HepG2 (cell line): ENCODE results near the gene PGPEP1. TPM values are rescaled to one million over a fixed set of nuclear protein-coding genes. Genes with fewer than 3 reads are reported as not detected.

ENCODE experiments used
- BHLHE40 ChIP-seq: IDR thresholded peaks from 2 replicates; pipeline ENCODE4 v1.6.1; 2011; ENCODE audit warnings: low read length, improper control_type of control experiment
- ELF1 ChIP-seq: sonication (generic); formaldehyde crosslinking; IDR thresholded peaks from 2 replicates; pipeline ENCODE4 v1.4.0; 2020; ENCODE audit warnings: missing genetic modification reagents
- ERF ChIP-seq: IDR thresholded peaks from 2 replicates; pipeline ENCODE4 v1.6.1; 2018; ENCODE audit warnings: missing biosample characterization, missing genetic modification reagents
- HHEX ChIP-seq: IDR thresholded peaks from 2 replicates; pipeline ENCODE4 v1.6.1; 2016; ENCODE audit warnings: control low read depth
- KAT8 ChIP-seq: IDR thresholded peaks from 2 replicates; pipeline ENCODE4 v1.6.1; 2016; ENCODE audit warnings: missing genetic modification reagents, missing compliant biosample characterization
- KMT2A ChIP-seq: sonication (generic); formaldehyde crosslinking; IDR thresholded peaks from 2 replicates; pipeline ENCODE4 v1.4.0; 2020; ENCODE audit warnings: missing genetic modification reagents
- NPAS2 ChIP-seq: sonication (generic); formaldehyde crosslinking; IDR thresholded peaks from 2 replicates; pipeline ENCODE4 v1.8.0; 2022; ENCODE audit warnings: mild to moderate bottlenecking, missing genetic modification reagents, borderline replicate concordance
- PAF1 ChIP-seq: IDR thresholded peaks from 2 replicates; pipeline ENCODE4 v1.6.1; 2016; ENCODE audit warnings: missing genetic modification reagents, missing compliant biosample characterization
- SRSF1 ChIP-seq: fragments of 200-400 bp; formaldehyde crosslinking; optimal IDR thresholded peaks from 2 replicates; pipeline ENCODE3; 2017; ENCODE audit warnings: mild to moderate bottlenecking, low read depth, low read length, moderate library complexity
- ZNF431 ChIP-seq: sonication (generic); formaldehyde crosslinking; IDR thresholded peaks from 2 replicates; pipeline ENCODE4 v1.9.0; 2022; ENCODE audit warnings: missing genetic modification reagents, low read depth, mild to moderate bottlenecking, borderline replicate concordance
- ZNF552 ChIP-seq: sonication (generic); formaldehyde crosslinking; IDR thresholded peaks from 2 replicates; pipeline ENCODE4 v1.9.0; 2022; ENCODE audit warnings: missing genetic modification reagents, mild to moderate bottlenecking, borderline replicate concordance
- ZNF556 ChIP-seq: sonication (generic); formaldehyde crosslinking; IDR thresholded peaks from 2 replicates; pipeline ENCODE4 v1.4.0; 2020; ENCODE audit warnings: mild to moderate bottlenecking, missing genetic modification reagents, borderline replicate concordance
- ZNF570 ChIP-seq: sonication (generic); formaldehyde crosslinking; IDR thresholded peaks from 2 replicates; pipeline ENCODE4 v1.4.0; 2020; ENCODE audit warnings: mild to moderate bottlenecking, missing genetic modification reagents, borderline replicate concordance
- ZNF747 ChIP-seq: sonication (generic); formaldehyde crosslinking; IDR thresholded peaks from 2 replicates; pipeline ENCODE4 v1.8.1; 2023; ENCODE audit warnings: missing genetic modification reagents, mild to moderate bottlenecking, borderline replicate concordance
- polyA plus RNA-seq, 8 experiments: library from polyadenylated mRNA; depleted of rRNA in 3 of 8; stranded (reverse) in 7 of 8; unstranded in 1 of 8; fragments of >200 nt; fragmentation: Illumina TruSeq in 4 of 8; extraction: Trizol in 4 of 8; gene quantifications; 2 replicates each; pipeline versions ENCODE4 v1.2.1 to v1.2.3, GENCODE V29; 2011 to 2016; ENCODE audit warnings: low read depth in 4 of 8, missing spikeins in 1 of 8, mixed read lengths in 1 of 8; ENCODE audit not compliant: insufficient read depth in 1 of 8
- total RNA-seq, 5 experiments: library from RNA; depleted of rRNA; stranded (reverse); fragments of >200 nt; fragmentation: Illumina TruSeq; extraction: Trizol; gene quantifications; 2 replicates each; pipeline ENCODE4 v1.2.3, GENCODE V29; 2016; ENCODE audit warnings: low read depth in 1 of 5
- TF ChIP-seq, protein P1 (sequence below): sonication (generic); formaldehyde crosslinking; IDR thresholded peaks from 2 replicates; pipeline ENCODE4 v1.4.0; 2020; ENCODE audit warnings: missing genetic modification reagents
- TF ChIP-seq, protein P2 (sequence below): sonication (generic); formaldehyde crosslinking; IDR thresholded peaks from 2 replicates; pipeline ENCODE4 v1.8.0; 2022; ENCODE audit warnings: mild to moderate bottlenecking, missing genetic modification reagents, moderate library complexity
- TF ChIP-seq, protein P3 (sequence below): sonication (generic); formaldehyde crosslinking; IDR thresholded peaks from 2 replicates; pipeline ENCODE4 v1.4.0; 2020; ENCODE audit warnings: missing genetic modification reagents; ENCODE audit errors: not compliant biosample characterization
- TF ChIP-seq, protein P4 (sequence below): sonication (generic); formaldehyde crosslinking; IDR thresholded peaks from 2 replicates; pipeline ENCODE4 v1.8.0; 2022; ENCODE audit warnings: low read depth, missing genetic modification reagents
- TF ChIP-seq, protein P5 (sequence below): sonication (generic); formaldehyde crosslinking; IDR thresholded peaks from 2 replicates; pipeline ENCODE4 v1.4.0; 2020; ENCODE audit warnings: missing genetic modification reagents, borderline replicate concordance

PGPEP1 gene
- total and polyA plus RNA-seq, 2 of the 13 experiments (the other 11 are each of a cell fraction or from before 2014, with no cell fraction given) = 53.1 to 56.6 TPM

DNA sequence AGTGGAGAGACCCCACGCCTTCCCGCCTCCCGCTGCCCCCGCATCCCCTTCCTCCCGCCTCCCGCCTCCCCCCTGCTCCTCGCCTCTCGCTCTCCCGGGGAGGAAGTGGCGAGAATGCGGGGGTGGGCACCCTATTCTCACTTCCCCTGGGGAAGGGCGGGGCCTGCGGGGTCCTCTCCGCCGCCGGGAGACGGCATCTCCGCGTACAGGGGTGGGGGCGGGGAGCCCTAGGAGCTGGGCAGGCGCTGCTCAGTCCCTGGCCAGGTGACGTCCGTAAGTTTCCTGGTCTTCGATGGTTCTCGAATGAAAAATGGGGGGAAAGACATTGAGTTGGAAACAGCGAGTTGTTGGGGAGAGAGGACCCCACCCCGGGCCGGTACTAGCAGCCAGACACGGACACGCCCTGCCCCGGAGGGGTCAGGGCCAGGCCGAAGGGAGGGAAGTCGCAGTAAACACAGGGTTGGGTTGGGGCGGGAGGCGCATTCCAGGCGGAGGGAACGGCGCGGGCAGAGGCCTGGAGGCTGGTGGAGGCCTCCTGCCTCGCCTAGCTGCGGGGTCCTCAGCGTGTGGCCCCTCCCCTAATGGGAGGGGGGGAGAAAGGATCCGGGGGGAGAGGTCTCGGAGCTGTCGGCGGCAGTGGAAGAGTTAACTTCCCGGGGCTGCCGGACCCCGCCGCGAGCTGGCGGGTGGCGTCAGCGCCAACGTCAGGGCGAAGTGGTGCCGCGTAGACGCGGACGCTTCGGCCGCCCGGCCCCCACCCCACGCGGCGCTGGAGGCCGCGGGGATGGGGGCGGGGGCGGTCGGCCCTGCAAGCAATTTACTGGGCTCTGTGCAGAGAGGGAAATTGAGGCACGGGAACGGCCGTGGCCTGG lies 48.6 kb upstream of the PGPEP1 start (continued):
- TF ChIP-seq, protein P1, sequence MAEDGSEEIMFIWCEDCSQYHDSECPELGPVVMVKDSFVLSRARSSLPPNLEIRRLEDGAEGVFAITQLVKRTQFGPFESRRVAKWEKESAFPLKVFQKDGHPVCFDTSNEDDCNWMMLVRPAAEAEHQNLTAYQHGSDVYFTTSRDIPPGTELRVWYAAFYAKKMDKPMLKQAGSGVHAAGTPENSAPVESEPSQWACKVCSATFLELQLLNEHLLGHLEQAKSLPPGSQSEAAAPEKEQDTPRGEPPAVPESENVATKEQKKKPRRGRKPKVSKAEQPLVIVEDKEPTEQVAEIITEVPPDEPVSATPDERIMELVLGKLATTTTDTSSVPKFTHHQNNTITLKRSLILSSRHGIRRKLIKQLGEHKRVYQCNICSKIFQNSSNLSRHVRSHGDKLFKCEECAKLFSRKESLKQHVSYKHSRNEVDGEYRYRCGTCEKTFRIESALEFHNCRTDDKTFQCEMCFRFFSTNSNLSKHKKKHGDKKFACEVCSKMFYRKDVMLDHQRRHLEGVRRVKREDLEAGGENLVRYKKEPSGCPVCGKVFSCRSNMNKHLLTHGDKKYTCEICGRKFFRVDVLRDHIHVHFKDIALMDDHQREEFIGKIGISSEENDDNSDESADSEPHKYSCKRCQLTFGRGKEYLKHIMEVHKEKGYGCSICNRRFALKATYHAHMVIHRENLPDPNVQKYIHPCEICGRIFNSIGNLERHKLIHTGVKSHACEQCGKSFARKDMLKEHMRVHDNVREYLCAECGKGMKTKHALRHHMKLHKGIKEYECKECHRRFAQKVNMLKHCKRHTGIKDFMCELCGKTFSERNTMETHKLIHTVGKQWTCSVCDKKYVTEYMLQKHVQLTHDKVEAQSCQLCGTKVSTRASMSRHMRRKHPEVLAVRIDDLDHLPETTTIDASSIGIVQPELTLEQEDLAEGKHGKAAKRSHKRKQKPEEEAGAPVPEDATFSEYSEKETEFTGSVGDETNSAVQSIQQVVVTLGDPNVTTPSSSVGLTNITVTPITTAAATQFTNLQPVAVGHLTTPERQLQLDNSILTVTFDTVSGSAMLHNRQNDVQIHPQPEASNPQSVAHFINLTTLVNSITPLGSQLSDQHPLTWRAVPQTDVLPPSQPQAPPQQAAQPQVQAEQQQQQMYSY (CRISPR knock-in tag) = no peak
- TF ChIP-seq, protein P2, sequence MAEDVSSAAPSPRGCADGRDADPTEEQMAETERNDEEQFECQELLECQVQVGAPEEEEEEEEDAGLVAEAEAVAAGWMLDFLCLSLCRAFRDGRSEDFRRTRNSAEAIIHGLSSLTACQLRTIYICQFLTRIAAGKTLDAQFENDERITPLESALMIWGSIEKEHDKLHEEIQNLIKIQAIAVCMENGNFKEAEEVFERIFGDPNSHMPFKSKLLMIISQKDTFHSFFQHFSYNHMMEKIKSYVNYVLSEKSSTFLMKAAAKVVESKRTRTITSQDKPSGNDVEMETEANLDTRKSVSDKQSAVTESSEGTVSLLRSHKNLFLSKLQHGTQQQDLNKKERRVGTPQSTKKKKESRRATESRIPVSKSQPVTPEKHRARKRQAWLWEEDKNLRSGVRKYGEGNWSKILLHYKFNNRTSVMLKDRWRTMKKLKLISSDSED (CRISPR knock-in tag) = no peak
- TF ChIP-seq NPAS2 (no peak), HHEX (CRISPR knock-in tag) (no peak), ZNF570 (CRISPR knock-in tag) (no peak), ZNF431 (CRISPR knock-in tag) (no peak), ZNF552 (CRISPR knock-in tag) (no peak), PAF1 (CRISPR knock-in tag) (no peak), SRSF1 (no peak), BHLHE40 (no peak), ZNF747 (CRISPR knock-in tag) (no peak), ELF1 (CRISPR knock-in tag) (0 out of 2 replicates have a peak, but pooled peaks have one; percentile 21), KAT8 (CRISPR knock-in tag) (peak; percentile 31; the same call in 1 of the 2 replicates), ZNF556 (CRISPR knock-in tag) (0 out of 2 replicates have a peak, but pooled peaks have one; percentile 32), KMT2A (no peak), ERF (CRISPR knock-in tag) (peak; percentile 64)
- TF ChIP-seq, protein P3, sequence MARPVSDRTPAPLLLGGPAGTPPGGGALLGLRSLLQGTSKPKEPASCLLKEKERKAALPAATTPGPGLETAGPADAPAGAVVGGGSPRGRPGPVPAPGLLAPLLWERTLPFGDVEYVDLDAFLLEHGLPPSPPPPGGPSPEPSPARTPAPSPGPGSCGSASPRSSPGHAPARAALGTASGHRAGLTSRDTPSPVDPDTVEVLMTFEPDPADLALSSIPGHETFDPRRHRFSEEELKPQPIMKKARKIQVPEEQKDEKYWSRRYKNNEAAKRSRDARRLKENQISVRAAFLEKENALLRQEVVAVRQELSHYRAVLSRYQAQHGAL (CRISPR knock-in tag) = no peak
- TF ChIP-seq, protein P4, sequence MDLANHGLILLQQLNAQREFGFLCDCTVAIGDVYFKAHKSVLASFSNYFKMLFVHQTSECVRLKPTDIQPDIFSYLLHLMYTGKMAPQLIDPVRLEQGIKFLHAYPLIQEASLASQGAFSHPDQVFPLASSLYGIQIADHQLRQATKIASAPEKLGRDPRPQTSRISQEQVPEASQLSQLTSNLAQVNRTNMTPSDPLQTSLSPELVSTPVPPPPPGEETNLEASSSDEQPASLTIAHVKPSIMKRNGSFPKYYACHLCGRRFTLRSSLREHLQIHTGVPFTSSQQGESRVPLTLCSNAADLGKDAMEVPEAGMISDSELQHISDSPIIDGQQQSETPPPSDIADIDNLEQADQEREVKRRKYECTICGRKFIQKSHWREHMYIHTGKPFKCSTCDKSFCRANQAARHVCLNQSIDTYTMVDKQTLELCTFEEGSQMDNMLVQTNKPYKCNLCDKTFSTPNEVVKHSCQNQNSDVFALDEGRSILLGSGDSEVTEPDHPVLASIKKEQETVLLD = no peak
- TF ChIP-seq, protein P5, sequence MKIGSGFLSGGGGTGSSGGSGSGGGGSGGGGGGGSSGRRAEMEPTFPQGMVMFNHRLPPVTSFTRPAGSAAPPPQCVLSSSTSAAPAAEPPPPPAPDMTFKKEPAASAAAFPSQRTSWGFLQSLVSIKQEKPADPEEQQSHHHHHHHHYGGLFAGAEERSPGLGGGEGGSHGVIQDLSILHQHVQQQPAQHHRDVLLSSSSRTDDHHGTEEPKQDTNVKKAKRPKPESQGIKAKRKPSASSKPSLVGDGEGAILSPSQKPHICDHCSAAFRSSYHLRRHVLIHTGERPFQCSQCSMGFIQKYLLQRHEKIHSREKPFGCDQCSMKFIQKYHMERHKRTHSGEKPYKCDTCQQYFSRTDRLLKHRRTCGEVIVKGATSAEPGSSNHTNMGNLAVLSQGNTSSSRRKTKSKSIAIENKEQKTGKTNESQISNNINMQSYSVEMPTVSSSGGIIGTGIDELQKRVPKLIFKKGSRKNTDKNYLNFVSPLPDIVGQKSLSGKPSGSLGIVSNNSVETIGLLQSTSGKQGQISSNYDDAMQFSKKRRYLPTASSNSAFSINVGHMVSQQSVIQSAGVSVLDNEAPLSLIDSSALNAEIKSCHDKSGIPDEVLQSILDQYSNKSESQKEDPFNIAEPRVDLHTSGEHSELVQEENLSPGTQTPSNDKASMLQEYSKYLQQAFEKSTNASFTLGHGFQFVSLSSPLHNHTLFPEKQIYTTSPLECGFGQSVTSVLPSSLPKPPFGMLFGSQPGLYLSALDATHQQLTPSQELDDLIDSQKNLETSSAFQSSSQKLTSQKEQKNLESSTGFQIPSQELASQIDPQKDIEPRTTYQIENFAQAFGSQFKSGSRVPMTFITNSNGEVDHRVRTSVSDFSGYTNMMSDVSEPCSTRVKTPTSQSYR (CRISPR knock-in tag) = peak; percentile 73; the same call in 1 of the 2 replicates
